Measurements from ENCODE around the gene ZNF737.
"Not testable (repeated sequence)": the region's sequence is repeated elsewhere in the genome, so short reads cannot be mapped to it uniquely, and the experiment has no call there.

Gene ZNF737

GRCh38 chr19:20565321-20566018, at the start of gene ZNF737:
TSS of gene ZNF737 (minus strand) at chr19:20565781. CDS start at chr19:20565640, 141 bp downstream.
- H3K27me3 ChIP-seq (ENCODE audit: insufficient read depth, low read length): no peaks in the 10 kb centered on the region
- H3K9me3 ChIP-seq (ENCODE audit: low read length): peaks cover 32% of the 10 kb centered on the region
- H3K36me3 ChIP-seq (ENCODE audit: insufficient read depth, low read length): peaks cover 23% of the 10 kb centered on the region
- no peak within 1 kb of the TSS for H2AFZ ChIP-seq (ENCODE audit: low read depth, low read length)
- H3K4me3 ChIP-seq (ENCODE audit: low read length): peak within 1 kb of the TSS; percentile 87
- peaks cover 2% of the 10 kb centered on the region for H3K4me1 ChIP-seq (ENCODE audit: insufficient read depth, low read length)

- H3K4me1 ChIP-seq (ENCODE audit: insufficient read depth, low read length); H3K27me3 ChIP-seq (ENCODE audit: insufficient read depth, low read length); H2AFZ ChIP-seq (ENCODE audit: low read depth, low read length); H3K4me3 ChIP-seq (ENCODE audit: low read length); H3K9me3 ChIP-seq (ENCODE audit: low read length); H3K36me3 ChIP-seq (ENCODE audit: insufficient read depth, low read length): not testable (repeated sequence)
Measured at GRCh38 chr19:20614971-20615370, 49.4 kb upstream of the ZNF737 start.

GRCh38 chr19:20612711-20613316, 47.2 kb upstream of the ZNF737 start:
- no peaks in the 10 kb centered on the region for H3K27me3 ChIP-seq (ENCODE audit: insufficient read depth, low read length)
- H3K36me3 ChIP-seq (ENCODE audit: insufficient read depth, low read length): no peaks in the 10 kb centered on the region
- no peak overlapping the region for H3K4me3 ChIP-seq (ENCODE audit: low read length)
- H2AFZ ChIP-seq (ENCODE audit: low read depth, low read length): no peak overlapping the region
- peaks cover 3% of the 10 kb centered on the region for H3K9me3 ChIP-seq (ENCODE audit: low read length)
- no peaks in the 10 kb centered on the region for H3K4me1 ChIP-seq (ENCODE audit: insufficient read depth, low read length)

- Histone ChIP-seq H3K4me1 (ENCODE audit: insufficient read depth, low read length) (no peaks in the 10 kb centered on the region), H3K27me3 (ENCODE audit: insufficient read depth, low read length) (no peaks in the 10 kb centered on the region), H2AFZ (ENCODE audit: low read depth, low read length) (no peak overlapping the region), H3K36me3 (ENCODE audit: insufficient read depth, low read length) (no peaks in the 10 kb centered on the region), H3K4me3 (ENCODE audit: low read length) (no peak overlapping the region), H3K9me3 (ENCODE audit: low read length) (peaks cover 3% of the 10 kb centered on the region)
Measured at GRCh38 chr19:20611866-20612265, 46.3 kb upstream of the ZNF737 start.

GRCh38 chr19:20607943-20608342, 42.4 kb upstream of the ZNF737 start:
- Histone ChIP-seq H3K4me3 (ENCODE audit: low read length) (no peak overlapping the region), H3K36me3 (ENCODE audit: insufficient read depth, low read length) (no peaks in the 10 kb centered on the region), H3K9me3 (ENCODE audit: low read length) (no peaks in the 10 kb centered on the region), H2AFZ (ENCODE audit: low read depth, low read length) (no peak overlapping the region), H3K27me3 (ENCODE audit: insufficient read depth, low read length) (no peaks in the 10 kb centered on the region), H3K4me1 (ENCODE audit: insufficient read depth, low read length) (no peaks in the 10 kb centered on the region)

- Histone ChIP-seq H3K36me3 (ENCODE audit: insufficient read depth, low read length) (peaks cover 33% of the 10 kb centered on the region), H3K27me3 (ENCODE audit: insufficient read depth, low read length) (no peaks in the 10 kb centered on the region), H3K9me3 (ENCODE audit: low read length) (peaks cover 64% of the 10 kb centered on the region), H2AFZ (ENCODE audit: low read depth, low read length) (no peak overlapping the region), H3K4me3 (ENCODE audit: low read length) (no peak overlapping the region), H3K4me1 (ENCODE audit: insufficient read depth, low read length) (no peaks in the 10 kb centered on the region)
Measured at GRCh38 chr19:20558571-20558970, 7.0 kb downstream of the ZNF737 start.

GRCh38 chr19:20558011-20558410, 7.6 kb downstream of the ZNF737 start:
- Histone ChIP-seq H3K9me3 (ENCODE audit: low read length) (peaks cover 64% of the 10 kb centered on the region), H3K4me3 (ENCODE audit: low read length) (no peak overlapping the region)

GRCh38 chr19:20544667-20545333, 20.8 kb downstream of the ZNF737 start:
- H3K27me3 ChIP-seq (ENCODE audit: insufficient read depth, low read length); H3K4me3 ChIP-seq (ENCODE audit: low read length); H3K4me1 ChIP-seq (ENCODE audit: insufficient read depth, low read length); H2AFZ ChIP-seq (ENCODE audit: low read depth, low read length): not testable (repeated sequence)
- Histone ChIP-seq H3K36me3 (ENCODE audit: insufficient read depth, low read length) (peaks cover 63% of the 10 kb centered on the region), H3K9me3 (ENCODE audit: low read length) (peaks cover 74% of the 10 kb centered on the region)

More at GRCh38 chr19:20558011-20558410, 7.6 kb downstream of the ZNF737 start:
- peaks cover 33% of the 10 kb centered on the region for H3K36me3 ChIP-seq (ENCODE audit: insufficient read depth, low read length)
- no peaks in the 10 kb centered on the region for H3K27me3 ChIP-seq (ENCODE audit: insufficient read depth, low read length)
- H2AFZ ChIP-seq (ENCODE audit: low read depth, low read length): no peak overlapping the region
- H3K4me1 ChIP-seq (ENCODE audit: insufficient read depth, low read length): no peaks in the 10 kb centered on the region

- H3K27me3 ChIP-seq (ENCODE audit: insufficient read depth, low read length); H3K36me3 ChIP-seq (ENCODE audit: insufficient read depth, low read length); H3K9me3 ChIP-seq (ENCODE audit: low read length); H3K4me3 ChIP-seq (ENCODE audit: low read length); H3K4me1 ChIP-seq (ENCODE audit: insufficient read depth, low read length); H2AFZ ChIP-seq (ENCODE audit: low read depth, low read length): not testable (repeated sequence)
Measured at GRCh38 chr19:20530303-20530702, 35.3 kb downstream of the ZNF737 start.

- Histone ChIP-seq H3K36me3 (ENCODE audit: insufficient read depth, low read length) (no peaks in the 10 kb centered on the region), H3K4me3 (ENCODE audit: low read length) (no peak overlapping the region), H3K4me1 (ENCODE audit: insufficient read depth, low read length) (no peaks in the 10 kb centered on the region), H3K9me3 (ENCODE audit: low read length) (no peaks in the 10 kb centered on the region), H2AFZ (ENCODE audit: low read depth, low read length) (no peak overlapping the region), H3K27me3 (ENCODE audit: insufficient read depth, low read length) (no peaks in the 10 kb centered on the region)
Measured at GRCh38 chr19:20513189-20513904, 52.2 kb downstream of the ZNF737 start.

GRCh38 chr19:20503476-20503875, 62.1 kb downstream of the ZNF737 start:
- no peaks in the 10 kb centered on the region for H3K9me3 ChIP-seq (ENCODE audit: low read length)
- H3K4me3 ChIP-seq (ENCODE audit: low read length): no peak overlapping the region
- H3K36me3 ChIP-seq (ENCODE audit: insufficient read depth, low read length): no peaks in the 10 kb centered on the region
- no peak overlapping the region for H2AFZ ChIP-seq (ENCODE audit: low read depth, low read length)
- no peaks in the 10 kb centered on the region for H3K4me1 ChIP-seq (ENCODE audit: insufficient read depth, low read length)
- H3K27me3 ChIP-seq (ENCODE audit: insufficient read depth, low read length): no peaks in the 10 kb centered on the region

Measured in neuron (in vitro differentiated cells).